PC-3 (cell line): Measurements from ENCODE around the gene EIF2B5.

ENCODE experiments used
- CTCF ChIP-seq: fragments of 300-600 bp; sonication (generic); conservative IDR thresholded peaks from 2 replicates; pipeline ENCODE4 v1.5.1; 2017; ENCODE audit warnings: antibody characterized with exemption, low read depth, mild to moderate bottlenecking, low read length
- EZH2 ChIP-seq: fragments of 300-600 bp; sonication (generic); IDR thresholded peaks from one replicate; pipeline ENCODE4 v1.6.1; 2017; ENCODE audit warnings: antibody characterized with exemption, mild to moderate bottlenecking, low read length; ENCODE audit not compliant: unreplicated experiment
- EZH2phosphoT487 ChIP-seq: fragments of 300-600 bp; sonication (generic); IDR thresholded peaks from 2 replicates; pipeline ENCODE4 v1.6.1; 2018; ENCODE audit warnings: mild to moderate bottlenecking, antibody characterized with exemption, low read length, borderline replicate concordance

- TF ChIP-seq CTCF (no peak), EZH2 (no peak), EZH2phosphoT487 (no peak)
These were observed 46.4 kb downstream of the EIF2B5 start for GRCh38 chr3:184181596-184181995.
